Measurements from ENCODE around the gene CCR5. TPM values are rescaled to one million over a fixed set of nuclear protein-coding genes. Genes with fewer than 3 reads are reported as not detected.

Gene CCR5
- total and polyA plus RNA-seq, 11 donors = 0.13 to 12.7 (median 0.40) TPM

- no peak for DNase-seq
- peak in 2 of 4 donors; percentile 2 to 15 for ATAC-seq
- peaks cover 0 to 60% (median 28%) of the 10 kb centered on the region in 12 donors for H3K4me1 ChIP-seq
- no peaks in the 10 kb centered on the region for H3K27me3 ChIP-seq
- WGBS, 4 donors = 45 to 59% (median 51%) methylated on average over 11 of the region's 11 CpGs
- peak overlapping the region; percentile 1 to 94 (median 77) for H3K27ac ChIP-seq
- TF ChIP-seq POLR2A (IDR thresholded peaks at IDR 0.05) (no peak), CTCF (IDR thresholded peaks at IDR 0.05) (no peak)
- intact Hi-C loops (cut with DNase I) = no loop called here
- no peaks in the 10 kb centered on the region for H3K9me3 ChIP-seq
- peak overlapping the region in 2 of 12 donors; percentile 15 to 16 for H3K4me3 ChIP-seq
- H3K36me3 ChIP-seq = peaks cover 0 to 7% (median 0%) of the 10 kb centered on the region in 9 donors
These were observed 34.7 kb downstream of the CCR5 start for GRCh38 chr3:46405301-46406019.

GRCh38 chr3:46406443-46406787 is 35.7 kb downstream of the CCR5 start:
- peak overlapping the region in 11 of 12 donors; percentile 57 to 94 (median 78) for H3K27ac ChIP-seq
- TF ChIP-seq CTCF (IDR thresholded peaks at IDR 0.05) = no peak
- TF ChIP-seq POLR2A (IDR thresholded peaks at IDR 0.05) = no peak
- peak overlapping the region in 7 of 12 donors; percentile 2 to 55 (median 47) for H3K4me3 ChIP-seq
- DNase-seq (no peak), ATAC-seq (peak in 1 of 4 donors; percentile 2)
- 64 to 76% (median 66%) methylated on average over 4 of the region's 4 CpGs for WGBS, 4 donors
- H3K36me3 ChIP-seq = peaks cover 0 to 7% (median 0%) of the 10 kb centered on the region in 9 donors
- no peaks in the 10 kb centered on the region for H3K9me3 ChIP-seq
- H3K4me1 ChIP-seq = peaks cover 0 to 64% (median 31%) of the 10 kb centered on the region in 12 donors
- no peaks in the 10 kb centered on the region for H3K27me3 ChIP-seq
- intact Hi-C loops (cut with DNase I) = no loop called here

GRCh38 chr3:46406788-46407611 is 36.3 kb downstream of the CCR5 start, which contains the start of the genes CCR5AS and CCRL2:
Gene CCR5AS (minus strand): TSS chr3:46407066.
Gene CCRL2 (plus strand): TSS chr3:46407259. CDS start chr3:46408080, 821 bp downstream.
- peak in 4 of 5 donors; percentile 63 to 81 (median 78) for DNase-seq
- peak within 1 kb of the TSS; percentile 7 to 60 (median 42) for H3K4me3 ChIP-seq
- peaks cover 0 to 7% (median 0%) of the 10 kb centered on the region in 9 donors for H3K36me3 ChIP-seq
- 41 to 46% (median 44%) methylated on average over 19 to 20 of the region's 20 CpGs for WGBS, 4 donors
- H3K9me3 ChIP-seq = no peaks in the 10 kb centered on the region
- H3K27ac ChIP-seq = peak within 1 kb of the TSS; percentile 34 to 94 (median 78)
- no peak for TF ChIP-seq CTCF (IDR thresholded peaks at IDR 0.05)
- no peak for TF ChIP-seq POLR2A (IDR thresholded peaks at IDR 0.05)
- ATAC-seq = peak; percentile 67 to 91 (median 80)
- no peaks in the 10 kb centered on the region for H3K27me3 ChIP-seq
- H3K4me1 ChIP-seq = peaks cover 0 to 69% (median 31%) of the 10 kb centered on the region in 12 donors
- intact Hi-C loops (cut with DNase I) = no loop called here

GRCh38 chr3:46407970-46408369 is 37.2 kb downstream of the CCR5 start:
- WGBS, 4 donors = 22 to 31% (median 28%) methylated on average over 6 to 7 of the region's 7 CpGs
- peak in 1 of 5 donors; percentile 54 for DNase-seq
- no peaks in the 10 kb centered on the region for H3K9me3 ChIP-seq
- peak; percentile 58 to 73 (median 66) for ATAC-seq
- peaks cover 0 to 7% (median 0%) of the 10 kb centered on the region in 9 donors for H3K36me3 ChIP-seq
- peak overlapping the region in 11 of 12 donors; percentile 10 to 60 (median 43) for H3K4me3 ChIP-seq
- peaks cover 0 to 79% (median 38%) of the 10 kb centered on the region in 12 donors for H3K4me1 ChIP-seq
- TF ChIP-seq POLR2A (IDR thresholded peaks at IDR 0.05) = no peak
- no peak for TF ChIP-seq CTCF (IDR thresholded peaks at IDR 0.05)
- H3K27ac ChIP-seq = peak overlapping the region; percentile 34 to 94 (median 78)
- H3K27me3 ChIP-seq = no peaks in the 10 kb centered on the region
- intact Hi-C loops (cut with DNase I) = no loop called here
